Hair follicular keratinocyte (primary cell): ENCODE data around the gene SPIRE2. TPM values are rescaled to one million over a fixed set of nuclear protein-coding genes. Genes with fewer than 3 reads are reported as not detected.

Experiments used
- total RNA-seq: library from RNA; depleted of rRNA; stranded (reverse); fragments of >200 nt; gene quantifications from 2 replicates; pipeline ENCODE4 v1.2.3, GENCODE V29; 2015

Gene SPIRE2
- total RNA-seq = 1.2 and 1.3 TPM in 2 replicates

DNA sequence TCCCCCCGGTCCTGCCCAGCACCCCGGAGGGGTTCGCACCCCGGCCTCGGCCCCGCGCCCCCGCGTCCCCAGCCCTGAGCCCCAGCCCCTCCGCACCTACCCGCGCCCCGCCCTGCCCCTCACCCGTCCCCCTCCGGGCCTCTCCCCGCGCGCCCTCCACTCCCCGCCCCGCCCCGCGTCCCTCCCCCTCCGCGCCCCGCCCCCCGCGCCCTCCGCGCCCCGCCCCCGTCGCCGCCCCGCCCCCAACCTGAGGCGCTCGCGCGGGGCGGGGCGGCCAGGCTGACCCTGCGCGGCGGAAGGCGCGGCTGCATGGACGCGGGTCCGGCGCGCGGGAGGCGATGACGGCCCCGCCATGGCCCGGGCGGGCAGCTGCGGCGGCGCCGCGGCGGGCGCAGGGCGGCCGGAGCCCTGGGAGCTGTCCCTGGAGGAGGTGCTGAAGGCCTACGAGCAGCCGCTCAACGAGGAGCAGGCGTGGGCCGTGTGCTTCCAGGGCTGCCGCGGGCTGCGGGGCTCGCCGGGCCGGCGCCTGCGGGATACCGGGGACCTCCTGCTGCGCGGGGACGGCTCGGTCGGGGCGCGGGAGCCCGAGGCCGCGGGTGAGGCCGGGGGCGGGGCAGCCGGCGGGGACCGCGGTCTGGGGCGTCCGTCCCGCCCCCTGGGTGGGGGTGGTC lies at the start of gene SPIRE2:
SPIRE2 (plus strand) TSS at position 277 of the 671 bp plus-strand sequence; CDS start at position 353, 76 bp downstream.

DNA sequence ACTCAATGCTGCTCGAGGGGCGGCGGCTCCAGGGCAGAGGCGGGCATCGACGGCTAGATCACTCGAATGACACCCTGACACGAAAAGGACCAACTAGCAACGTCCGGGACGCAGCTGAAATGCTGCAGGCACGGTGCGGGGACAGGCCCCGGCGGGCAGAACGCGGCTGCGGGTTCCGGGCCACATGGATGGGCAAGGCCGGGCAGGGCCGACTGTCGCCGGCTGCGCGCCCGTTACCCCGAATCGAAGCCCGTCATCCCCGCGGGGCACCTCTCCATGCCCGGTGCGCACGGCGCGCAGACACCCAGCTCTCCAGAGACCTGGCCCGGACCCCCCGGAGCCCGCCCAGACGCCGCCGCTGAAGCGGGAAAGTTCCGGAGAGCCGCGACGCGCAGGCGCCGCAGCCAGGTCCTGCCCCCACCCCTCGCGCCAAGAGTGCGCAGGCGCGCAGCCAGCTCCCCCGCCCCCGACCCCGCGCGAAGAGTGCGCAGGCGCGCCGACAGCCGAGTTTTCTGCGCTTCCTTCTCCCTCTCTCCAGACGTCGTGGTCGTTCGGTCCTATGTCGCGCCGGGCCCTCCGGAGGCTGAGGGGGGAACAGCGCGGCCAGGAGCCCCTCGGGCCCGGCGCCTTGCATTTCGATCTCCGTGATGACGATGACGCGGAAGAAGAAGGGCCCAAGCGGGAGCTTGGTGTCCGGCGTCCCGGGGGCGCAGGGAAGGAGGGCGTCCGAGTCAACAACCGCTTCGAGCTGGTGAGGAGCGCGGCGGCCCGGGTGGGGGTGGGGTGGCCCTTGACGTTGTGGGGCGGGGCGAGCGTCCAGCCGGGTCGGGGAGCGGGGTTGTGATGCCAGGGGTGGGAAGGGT lies 45.1 kb downstream of the SPIRE2 start, which contains the start of gene TCF25:
TCF25 (plus strand) TSS at position 484 of the 863 bp plus-strand sequence; CDS start at position 560, 76 bp downstream.

GRCh38 chr16:89918453-89919347 lies 90.4 kb downstream of the SPIRE2 start, which contains the start of gene MC1R:
Gene MC1R, plus strand, starts transcription at chr16:89918862. Its CDS starts 397 bp downstream, at chr16:89919259.

Other genes with a start within 250 kb of the SPIRE2 start
- gene DPEP1, start 214.8 kb upstream of the SPIRE2 start, total RNA-seq = not detected in 2 replicates
- 97.5 and 103 TPM in 2 replicates for gene CHMP1A, start 170.8 kb upstream of the SPIRE2 start, total RNA-seq
- 3.6 and 5.2 TPM in 2 replicates for gene SPATA33, start 170.6 kb upstream of the SPIRE2 start, total RNA-seq
- 34.2 and 49.0 TPM in 2 replicates for gene CDK10, start 141.8 kb upstream of the SPIRE2 start, total RNA-seq
- gene SPATA2L, start 126.8 kb upstream of the SPIRE2 start, total RNA-seq = 14.1 and 18.1 TPM in 2 replicates
- 2.7 and 4.8 TPM in 2 replicates for gene VPS9D1, start 107.6 kb upstream of the SPIRE2 start, total RNA-seq
- 10.5 TPM in 2 replicates for gene ZNF276, start 106.9 kb upstream of the SPIRE2 start, total RNA-seq
- gene FANCA, start 11.8 kb upstream of the SPIRE2 start, total RNA-seq = 11.2 and 15.5 TPM in 2 replicates
- gene TCF25, start 45.1 kb downstream of the SPIRE2 start, total RNA-seq = 111 and 127 TPM in 2 replicates
- gene MC1R, start 90.4 kb downstream of the SPIRE2 start, total RNA-seq = 3.9 and 4.1 TPM in 2 replicates
- 105 and 143 TPM in 2 replicates for gene TUBB3, start 94.9 kb downstream of the SPIRE2 start, total RNA-seq
- gene DEF8, start 120.3 kb downstream of the SPIRE2 start, total RNA-seq = 72.9 and 85.9 TPM in 2 replicates
- 4.7 and 5.7 TPM in 2 replicates for gene DBNDD1, start 191.0 kb downstream of the SPIRE2 start, total RNA-seq
- not detected in 2 replicates for gene PRDM7, start 248.9 kb downstream of the SPIRE2 start, total RNA-seq